AG09309 (cell line): Measurements from ENCODE around the gene SEC23IP.

Source experiments
- DNase-seq: peaks from one replicate; pipeline ENCODE4 v3.0.0-alpha.2; 2010; ENCODE audit warnings: low read depth
- H3K4me3 ChIP-seq: 2 replicates; pipeline ENCODE4 v1.5.1; 2011; ENCODE audit warnings: mild to moderate bottlenecking, low read depth, low read length, moderate library complexity; ENCODE audit not compliant: control insufficient read depth
- TF ChIP-seq, protein P1 (sequence below): IDR thresholded peaks from 2 replicates; pipeline ENCODE4 v1.5.1; 2011; ENCODE audit warnings: mild to moderate bottlenecking, low read depth, low read length, inconsistent platforms; ENCODE audit not compliant: insufficient read depth, control insufficient read depth; ENCODE audit errors: missing control alignments

SEC23IP gene

DNA sequence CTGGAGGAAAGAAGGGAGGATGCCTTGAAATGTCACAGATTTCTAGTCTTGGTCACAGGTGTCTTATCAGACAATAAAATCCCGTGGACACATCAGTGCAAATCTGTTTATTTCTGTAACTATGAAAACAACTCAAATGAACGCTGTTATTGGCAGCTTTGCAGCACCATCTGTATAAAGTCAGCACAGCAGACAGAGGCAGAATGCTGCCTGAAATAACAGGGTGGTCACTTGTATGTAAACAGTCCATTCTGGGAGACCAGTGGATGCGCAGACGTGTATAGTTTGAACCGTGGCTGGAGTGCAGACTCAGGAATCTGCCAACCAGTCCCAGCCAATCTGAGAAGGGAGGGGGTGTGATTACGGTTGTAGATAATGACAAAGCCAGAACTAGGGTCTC, 54.8 kb downstream of the SEC23IP start:
- TF ChIP-seq, protein P1, sequence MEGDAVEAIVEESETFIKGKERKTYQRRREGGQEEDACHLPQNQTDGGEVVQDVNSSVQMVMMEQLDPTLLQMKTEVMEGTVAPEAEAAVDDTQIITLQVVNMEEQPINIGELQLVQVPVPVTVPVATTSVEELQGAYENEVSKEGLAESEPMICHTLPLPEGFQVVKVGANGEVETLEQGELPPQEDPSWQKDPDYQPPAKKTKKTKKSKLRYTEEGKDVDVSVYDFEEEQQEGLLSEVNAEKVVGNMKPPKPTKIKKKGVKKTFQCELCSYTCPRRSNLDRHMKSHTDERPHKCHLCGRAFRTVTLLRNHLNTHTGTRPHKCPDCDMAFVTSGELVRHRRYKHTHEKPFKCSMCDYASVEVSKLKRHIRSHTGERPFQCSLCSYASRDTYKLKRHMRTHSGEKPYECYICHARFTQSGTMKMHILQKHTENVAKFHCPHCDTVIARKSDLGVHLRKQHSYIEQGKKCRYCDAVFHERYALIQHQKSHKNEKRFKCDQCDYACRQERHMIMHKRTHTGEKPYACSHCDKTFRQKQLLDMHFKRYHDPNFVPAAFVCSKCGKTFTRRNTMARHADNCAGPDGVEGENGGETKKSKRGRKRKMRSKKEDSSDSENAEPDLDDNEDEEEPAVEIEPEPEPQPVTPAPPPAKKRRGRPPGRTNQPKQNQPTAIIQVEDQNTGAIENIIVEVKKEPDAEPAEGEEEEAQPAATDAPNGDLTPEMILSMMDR = no peak
- DNase-seq = no peak
- no peak overlapping the region for H3K4me3 ChIP-seq

DNA sequence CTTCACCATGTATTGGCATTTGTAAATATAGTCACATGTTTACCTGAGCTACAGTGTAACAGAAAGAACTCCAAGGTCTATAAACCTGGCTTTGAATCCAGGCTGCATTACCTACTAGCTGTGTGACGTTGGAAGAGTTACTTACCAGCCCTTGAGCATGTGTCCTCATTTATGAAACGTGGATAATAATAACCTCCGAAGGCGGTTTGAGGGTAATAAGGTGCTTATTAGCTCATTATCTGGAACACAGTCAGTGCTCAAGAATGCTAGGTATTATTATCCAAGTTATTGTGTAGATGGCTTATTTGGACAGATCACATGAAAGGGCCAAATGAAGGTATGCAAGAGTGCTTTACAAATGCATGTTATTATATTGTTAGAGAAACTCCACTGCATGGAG, 64.9 kb downstream of the SEC23IP start:
- no peak overlapping the region for H3K4me3 ChIP-seq
- DNase-seq = no peak
- TF ChIP-seq, protein P1 = no peak

DNA sequence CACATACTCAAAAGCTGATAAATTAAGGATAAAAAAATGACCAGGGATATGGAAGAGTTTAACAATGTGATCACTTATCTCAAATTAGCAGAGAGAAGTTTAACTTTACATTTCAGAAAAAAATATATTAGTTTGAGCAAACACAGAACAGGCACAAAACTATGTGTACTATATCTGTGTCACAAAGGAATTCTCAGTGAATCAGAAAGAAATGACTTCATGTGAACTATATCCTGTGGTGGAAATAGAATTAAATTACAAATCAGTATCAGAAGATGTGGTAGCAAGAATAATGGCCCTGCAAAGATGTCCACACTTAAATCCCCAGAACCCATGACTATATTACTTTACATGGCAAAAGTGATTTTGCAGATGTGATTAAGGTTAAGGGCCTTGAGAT, 70.3 kb downstream of the SEC23IP start:
- no peak for DNase-seq
- TF ChIP-seq, protein P1 = no peak
- no peak overlapping the region for H3K4me3 ChIP-seq

DNA sequence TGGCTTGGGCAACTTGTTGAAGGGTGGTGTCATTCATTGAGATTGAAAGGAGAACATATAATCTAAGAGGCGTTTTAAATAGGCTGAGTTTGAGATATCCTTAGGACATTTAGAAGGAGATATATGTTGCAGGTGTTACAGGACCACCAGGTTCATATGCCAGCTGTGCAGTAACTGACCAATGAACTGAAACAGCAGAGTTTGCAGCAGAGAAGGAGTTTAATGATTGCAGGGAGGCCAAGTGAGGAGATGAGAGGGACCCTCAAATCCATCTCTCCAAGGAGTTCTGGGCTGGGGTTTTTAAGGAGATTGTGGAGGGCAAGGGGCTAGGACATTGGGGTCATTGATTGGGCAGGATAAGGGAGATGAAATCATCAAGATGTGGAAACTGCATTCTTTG, 74.5 kb downstream of the SEC23IP start:
- DNase-seq = no peak
- H3K4me3 ChIP-seq = no peak overlapping the region
- TF ChIP-seq, protein P1 = no peak

DNA sequence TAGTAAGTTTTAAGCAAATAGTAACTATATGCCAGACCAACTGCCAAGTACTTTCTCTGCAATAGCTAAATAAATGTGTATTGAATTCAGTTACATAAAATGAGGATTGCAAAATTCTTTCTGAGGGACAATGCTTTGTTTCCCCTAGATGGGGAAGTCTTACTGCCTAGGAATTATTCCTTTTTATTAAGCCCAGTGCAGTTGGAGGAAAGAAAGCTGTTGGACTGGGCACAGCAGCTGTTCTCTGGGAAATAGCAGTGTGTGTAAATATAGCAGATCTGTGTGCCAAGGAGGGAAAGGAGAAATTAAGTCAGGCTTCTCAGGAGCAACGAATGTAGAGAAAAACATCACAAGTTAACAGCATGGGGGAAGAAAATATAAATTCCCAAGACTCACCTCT, 77.1 kb downstream of the SEC23IP start:
- H3K4me3 ChIP-seq = no peak overlapping the region
- DNase-seq = no peak
- TF ChIP-seq, protein P1 = no peak

DNA sequence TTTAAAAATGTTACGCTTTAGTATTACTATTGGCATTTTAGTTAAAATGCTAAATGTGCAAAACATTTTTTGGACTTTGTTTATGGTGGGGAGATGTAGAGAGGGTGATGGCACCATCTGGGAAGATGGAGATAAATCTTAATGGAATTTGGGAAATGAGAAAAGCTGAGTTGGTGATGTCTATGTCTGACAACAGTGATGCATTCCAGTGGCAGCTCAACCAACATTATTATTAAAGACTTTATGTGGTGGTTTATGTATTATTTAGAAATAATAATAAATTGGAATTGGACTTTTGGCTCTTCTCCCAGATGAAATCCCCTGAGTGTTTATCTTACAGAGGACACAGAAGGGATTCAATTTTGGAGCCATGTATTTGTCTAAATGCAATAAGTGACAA, 77.6 kb downstream of the SEC23IP start:
- H3K4me3 ChIP-seq = no peak overlapping the region
- TF ChIP-seq, protein P1 = no peak
- no peak for DNase-seq

DNA sequence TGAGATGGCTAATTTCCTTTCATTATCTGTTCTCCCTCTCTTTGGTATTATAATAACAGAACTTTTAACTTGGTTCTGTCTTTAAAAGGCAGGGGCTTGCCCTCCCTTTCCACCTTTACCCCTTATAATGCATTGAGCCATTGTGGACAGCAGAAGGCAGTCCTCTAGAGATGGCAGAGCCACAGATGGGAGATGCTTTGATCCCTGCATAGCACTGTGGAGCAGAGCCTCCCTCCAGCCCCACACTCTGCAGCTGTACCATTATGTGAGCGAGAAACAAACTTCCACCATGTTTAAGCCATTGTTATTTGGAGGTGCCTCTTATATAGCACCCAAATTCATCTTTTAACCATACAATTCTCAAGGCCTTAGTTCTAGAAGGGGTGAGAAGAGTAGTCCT, 78.4 kb downstream of the SEC23IP start:
- no peak overlapping the region for H3K4me3 ChIP-seq
- TF ChIP-seq, protein P1 = no peak
- DNase-seq = no peak
